ENCODE results near the gene TUBB1.

GRCh38 chr20:59017493-59018231 is 1.6 kb upstream of the TUBB1 start:
- TF ChIP-seq CTCF (IDR thresholded peaks at IDR 0.05; ENCODE audit: low read length) = no peak
- no peak for TF ChIP-seq EZH2 (optimal IDR thresholded peaks at IDR 0.05; ENCODE audit: low read depth, low read length)
- no peak for TF ChIP-seq EZH2phosphoT487 (IDR thresholded peaks at IDR 0.05; ENCODE audit: low read length)
